Neural cell (in vitro differentiated cells): ENCODE measurements around the gene SSTR5. TPM values are rescaled to one million over a fixed set of nuclear protein-coding genes. Genes with fewer than 3 reads are reported as not detected.

Experiments
- H2AFZ ChIP-seq: fragments of 200-600, 300-800 bp; sonication (generic), shearing (Covaris generic); 2 replicates; pipeline ENCODE4 v1.6.0; 2014; ENCODE audit warnings: low read depth, mild to moderate bottlenecking, antibody characterized with exemption, low read length, moderate library complexity
- H3F3A ChIP-seq: fragments of 200-600 bp; shearing (Covaris generic); 2 replicates; pipeline ENCODE4 v1.6.1; 2016; ENCODE audit warnings: mild to moderate bottlenecking, moderate library complexity, mixed read lengths, antibody characterized with exemption, low read length; ENCODE audit not compliant: insufficient read depth, poor library complexity, severe bottlenecking
- H3K27ac ChIP-seq: fragments of 200-600, 300-800 bp; sonication (generic), shearing (Covaris generic); 2 replicates; pipeline ENCODE4 v1.5.1; 2014; ENCODE audit warnings: mild to moderate bottlenecking, low read length, moderate library complexity
- H3K27me3 ChIP-seq: fragments of 300-800, 200-600 bp; sonication (generic), shearing (Covaris generic); 2 replicates; pipeline ENCODE4 v1.6.0; 2014; ENCODE audit warnings: mild to moderate bottlenecking, low read depth, low read length, moderate library complexity; ENCODE audit not compliant: insufficient read depth
- H3K36me3 ChIP-seq: fragments of 300-800, 200-600 bp; sonication (generic), shearing (Covaris generic); 2 replicates; pipeline ENCODE4 v1.5.1; 2014; ENCODE audit warnings: mild to moderate bottlenecking, antibody characterized with exemption, low read length, moderate library complexity; ENCODE audit not compliant: insufficient read depth
- H3K4me2 ChIP-seq: fragments of 300-800, 200-600 bp; sonication (generic), shearing (Covaris generic); 2 replicates; pipeline ENCODE4 v1.6.0; 2014; ENCODE audit warnings: mild to moderate bottlenecking, low read length
- H3K4me3 ChIP-seq: fragments of 300-800, 200-600 bp; sonication (generic), shearing (Covaris generic); 2 replicates; pipeline ENCODE4 v1.5.1; 2014; ENCODE audit warnings: mild to moderate bottlenecking, low read length, moderate library complexity
- H3K79me2 ChIP-seq: fragments of 200-600 bp; shearing (Covaris generic); replicated peaks from 2 replicates; pipeline ENCODE4 v1.6.0; 2014; ENCODE audit warnings: mild to moderate bottlenecking, low read length, moderate library complexity; ENCODE audit not compliant: insufficient read depth
- H3K9ac ChIP-seq: fragments of 300-800, 200-600 bp; sonication (generic), shearing (Covaris generic); 2 replicates; pipeline ENCODE4 v1.6.1; 2016; ENCODE audit warnings: mild to moderate bottlenecking, low read length, mixed read lengths
- H3K9me2 ChIP-seq: fragments of 200-600 bp; shearing (Covaris generic); 2 replicates; pipeline ENCODE4 v1.6.1; 2016; ENCODE audit warnings: mild to moderate bottlenecking, low read length, mixed read lengths; ENCODE audit not compliant: insufficient read depth
- H3K9me3 ChIP-seq: fragments of 200-600, 300-800 bp; sonication (generic), shearing (Covaris generic); 2 replicates; pipeline ENCODE4 v1.6.1; 2016; ENCODE audit warnings: mild to moderate bottlenecking, mixed run types, low read length, moderate library complexity, mixed read lengths
- H4K20me1 ChIP-seq: fragments of 200-600 bp; shearing (Covaris generic); 2 replicates; pipeline ENCODE4 v1.6.1; 2016; ENCODE audit warnings: mild to moderate bottlenecking, mixed run types; ENCODE audit not compliant: insufficient read depth
- EP300 ChIP-seq: fragments of 450-650 bp; conservative IDR thresholded peaks from 2 replicates; pipeline ENCODE4 v1.6.1; 2014; ENCODE audit warnings: antibody characterized with exemption, mild to moderate bottlenecking, moderate library complexity; ENCODE audit not compliant: poor library complexity, severe bottlenecking
- EZH2 ChIP-seq: fragments of 200-600, 300-800 bp; shearing (Covaris generic), sonication (generic); IDR thresholded peaks from 2 replicates; pipeline ENCODE4 v1.6.1; 2014; ENCODE audit warnings: antibody characterized with exemption, low read length, borderline replicate concordance, mild to moderate bottlenecking; ENCODE audit not compliant: insufficient read depth, poor library complexity, severe bottlenecking
- MXI1 ChIP-seq: fragments of 450-650 bp; conservative IDR thresholded peaks from 2 replicates; pipeline ENCODE4 v1.6.1; 2014; ENCODE audit warnings: antibody characterized with exemption, mild to moderate bottlenecking; ENCODE audit not compliant: poor library complexity, severe bottlenecking
- POLR2AphosphoS5 ChIP-seq: IDR thresholded peaks from 2 replicates; pipeline ENCODE4 v1.6.1; 2012
- RAD21 ChIP-seq: fragments of 450-650 bp; conservative IDR thresholded peaks from 2 replicates; pipeline ENCODE4 v1.6.1; 2014; ENCODE audit warnings: antibody characterized with exemption, mild to moderate bottlenecking, moderate library complexity
- SMC3 ChIP-seq: fragments of 450-650 bp; conservative IDR thresholded peaks from 2 replicates; pipeline ENCODE4 v1.6.1; 2014; ENCODE audit warnings: antibody characterized with exemption, mild to moderate bottlenecking, moderate library complexity; ENCODE audit not compliant: poor library complexity
- TAF1 ChIP-seq: IDR thresholded peaks from 2 replicates; pipeline ENCODE4 v1.6.1; 2012; ENCODE audit warnings: low read depth
- polyA plus RNA-seq: library from polyadenylated mRNA; depleted of rRNA; stranded (reverse); fragments of >200 nt; gene quantifications from 2 replicates; pipeline ENCODE4 v1.2.3, GENCODE V29; 2014
- TF ChIP-seq, protein P1 (sequence below): IDR thresholded peaks from 2 replicates; pipeline ENCODE4 v1.6.1; 2012; ENCODE audit warnings: borderline replicate concordance
- TF ChIP-seq, protein P2 (sequence below): fragments of 450-650 bp; IDR thresholded peaks from 2 replicates; pipeline ENCODE4 v1.5.1; 2014; ENCODE audit warnings: antibody characterized with exemption, mild to moderate bottlenecking, moderate library complexity; ENCODE audit not compliant: poor library complexity, severe bottlenecking

The SSTR5 gene
- polyA plus RNA-seq, 1 donor from 2014 or later = not detected

DNA sequence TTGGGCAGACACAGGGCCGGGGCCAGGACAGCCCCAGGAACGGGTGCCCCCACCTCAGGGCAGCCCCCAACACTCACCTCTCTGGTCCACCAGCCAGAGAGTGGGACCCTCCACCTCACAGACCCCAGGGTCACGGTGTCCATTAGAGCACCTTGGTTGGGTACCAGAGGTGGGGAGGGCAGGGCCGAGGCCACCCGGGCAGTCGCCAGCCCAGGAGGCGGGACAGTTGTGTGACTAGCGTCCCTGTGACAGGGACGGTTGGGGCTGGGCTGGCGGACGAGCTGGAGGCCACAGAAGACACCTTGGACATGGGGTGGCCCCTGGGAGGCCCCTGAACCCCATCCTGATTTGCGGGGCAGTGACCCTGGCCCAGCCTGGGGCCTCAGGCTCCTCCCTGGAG is 35.2 kb downstream of the SSTR5 start:
- H4K20me1 ChIP-seq = no peaks in the 10 kb centered on the region
- H3K4me2 ChIP-seq = no peak overlapping the region
- H3K9ac ChIP-seq = no peak overlapping the region

GRCh38 chr16:1108299-1109252 is 36.0 kb downstream of the SSTR5 start:
- Histone ChIP-seq H3K27ac (no peak overlapping the region), H3K27me3 (no peaks in the 10 kb centered on the region), H3K79me2 (no peaks in the 10 kb centered on the region), H3K4me3 (no peak overlapping the region), H3K36me3 (no peaks in the 10 kb centered on the region), H2AFZ (no peak overlapping the region), H3K9ac (no peak overlapping the region), H3K9me2 (no peaks in the 10 kb centered on the region), H4K20me1 (no peaks in the 10 kb centered on the region), H3K4me2 (no peak overlapping the region), H3K9me3 (no peaks in the 10 kb centered on the region), H3F3A (no peaks in the 10 kb centered on the region)
- TF ChIP-seq, protein P1, sequence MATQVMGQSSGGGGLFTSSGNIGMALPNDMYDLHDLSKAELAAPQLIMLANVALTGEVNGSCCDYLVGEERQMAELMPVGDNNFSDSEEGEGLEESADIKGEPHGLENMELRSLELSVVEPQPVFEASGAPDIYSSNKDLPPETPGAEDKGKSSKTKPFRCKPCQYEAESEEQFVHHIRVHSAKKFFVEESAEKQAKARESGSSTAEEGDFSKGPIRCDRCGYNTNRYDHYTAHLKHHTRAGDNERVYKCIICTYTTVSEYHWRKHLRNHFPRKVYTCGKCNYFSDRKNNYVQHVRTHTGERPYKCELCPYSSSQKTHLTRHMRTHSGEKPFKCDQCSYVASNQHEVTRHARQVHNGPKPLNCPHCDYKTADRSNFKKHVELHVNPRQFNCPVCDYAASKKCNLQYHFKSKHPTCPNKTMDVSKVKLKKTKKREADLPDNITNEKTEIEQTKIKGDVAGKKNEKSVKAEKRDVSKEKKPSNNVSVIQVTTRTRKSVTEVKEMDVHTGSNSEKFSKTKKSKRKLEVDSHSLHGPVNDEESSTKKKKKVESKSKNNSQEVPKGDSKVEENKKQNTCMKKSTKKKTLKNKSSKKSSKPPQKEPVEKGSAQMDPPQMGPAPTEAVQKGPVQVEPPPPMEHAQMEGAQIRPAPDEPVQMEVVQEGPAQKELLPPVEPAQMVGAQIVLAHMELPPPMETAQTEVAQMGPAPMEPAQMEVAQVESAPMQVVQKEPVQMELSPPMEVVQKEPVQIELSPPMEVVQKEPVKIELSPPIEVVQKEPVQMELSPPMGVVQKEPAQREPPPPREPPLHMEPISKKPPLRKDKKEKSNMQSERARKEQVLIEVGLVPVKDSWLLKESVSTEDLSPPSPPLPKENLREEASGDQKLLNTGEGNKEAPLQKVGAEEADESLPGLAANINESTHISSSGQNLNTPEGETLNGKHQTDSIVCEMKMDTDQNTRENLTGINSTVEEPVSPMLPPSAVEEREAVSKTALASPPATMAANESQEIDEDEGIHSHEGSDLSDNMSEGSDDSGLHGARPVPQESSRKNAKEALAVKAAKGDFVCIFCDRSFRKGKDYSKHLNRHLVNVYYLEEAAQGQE = no peak
- TF ChIP-seq RAD21 = no peak
- TF ChIP-seq, protein P2, sequence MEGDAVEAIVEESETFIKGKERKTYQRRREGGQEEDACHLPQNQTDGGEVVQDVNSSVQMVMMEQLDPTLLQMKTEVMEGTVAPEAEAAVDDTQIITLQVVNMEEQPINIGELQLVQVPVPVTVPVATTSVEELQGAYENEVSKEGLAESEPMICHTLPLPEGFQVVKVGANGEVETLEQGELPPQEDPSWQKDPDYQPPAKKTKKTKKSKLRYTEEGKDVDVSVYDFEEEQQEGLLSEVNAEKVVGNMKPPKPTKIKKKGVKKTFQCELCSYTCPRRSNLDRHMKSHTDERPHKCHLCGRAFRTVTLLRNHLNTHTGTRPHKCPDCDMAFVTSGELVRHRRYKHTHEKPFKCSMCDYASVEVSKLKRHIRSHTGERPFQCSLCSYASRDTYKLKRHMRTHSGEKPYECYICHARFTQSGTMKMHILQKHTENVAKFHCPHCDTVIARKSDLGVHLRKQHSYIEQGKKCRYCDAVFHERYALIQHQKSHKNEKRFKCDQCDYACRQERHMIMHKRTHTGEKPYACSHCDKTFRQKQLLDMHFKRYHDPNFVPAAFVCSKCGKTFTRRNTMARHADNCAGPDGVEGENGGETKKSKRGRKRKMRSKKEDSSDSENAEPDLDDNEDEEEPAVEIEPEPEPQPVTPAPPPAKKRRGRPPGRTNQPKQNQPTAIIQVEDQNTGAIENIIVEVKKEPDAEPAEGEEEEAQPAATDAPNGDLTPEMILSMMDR = no peak

More for the DNA sequence above, 35.2 kb downstream of the SSTR5 start:
- Histone ChIP-seq H3K36me3 (no peaks in the 10 kb centered on the region), H3K9me2 (no peaks in the 10 kb centered on the region), H3K27ac (no peak overlapping the region), H3K79me2 (no peaks in the 10 kb centered on the region), H3K4me3 (no peak overlapping the region), H3K27me3 (no peaks in the 10 kb centered on the region), H3F3A (no peaks in the 10 kb centered on the region), H3K9me3 (no peaks in the 10 kb centered on the region), H2AFZ (no peak overlapping the region)
- TF ChIP-seq MXI1 = no peak
- no peak for TF ChIP-seq EZH2
- TF ChIP-seq RAD21 = no peak
- TF ChIP-seq TAF1 = no peak
- no peak for TF ChIP-seq POLR2AphosphoS5

- H3K9me2 ChIP-seq = no peaks in the 10 kb centered on the region
- no peaks in the 10 kb centered on the region for H3K79me2 ChIP-seq
- H3K36me3 ChIP-seq = no peaks in the 10 kb centered on the region
- H3K27ac ChIP-seq = no peak overlapping the region
- H3K9me3 ChIP-seq = no peaks in the 10 kb centered on the region
- no peaks in the 10 kb centered on the region for H4K20me1 ChIP-seq
- no peaks in the 10 kb centered on the region for H3F3A ChIP-seq
- H3K9ac ChIP-seq = no peak overlapping the region
- H3K4me3 ChIP-seq = no peak overlapping the region
- H3K4me2 ChIP-seq = no peak overlapping the region
- H3K27me3 ChIP-seq = no peaks in the 10 kb centered on the region
- TF ChIP-seq TAF1 (no peak), RAD21 (no peak), EZH2 (no peak), MXI1 (no peak), EP300 (no peak), POLR2AphosphoS5 (no peak), SMC3 (no peak)
- TF ChIP-seq, protein P1 = no peak
- TF ChIP-seq, protein P2 = no peak
- no peak overlapping the region for H2AFZ ChIP-seq
Observed at GRCh38 chr16:1109648-1110047, 37.1 kb downstream of the SSTR5 start.
